ENCODE results near the gene YY1AP1. TPM values are rescaled to one million over a fixed set of nuclear protein-coding genes. Genes with fewer than 3 reads are reported as not detected.
A peak's percentile ranks its signal among the peaks of the same experiment; 100 is the strongest.
"Not testable (repeated sequence)": the region's sequence is repeated elsewhere in the genome, so short reads cannot be mapped to it uniquely, and the experiment has no call there.

Gene YY1AP1
- total RNA-seq, 1 experiment from 2014 or later: 59.3 TPM

GRCh38 chr1:155645648-155646047 is 42.9 kb downstream of the YY1AP1 start:
- TF ChIP-seq CTCF (conservative IDR thresholded peaks at IDR 0.05; ENCODE audit: low read depth, low read length) (no peak), EZH2 (IDR thresholded peaks at IDR 0.05; ENCODE audit: borderline replicate concordance, low read depth, low read length, poor library complexity, severe bottlenecking) (no peak)
- H3K27ac ChIP-seq (ENCODE audit: low read depth, low read length, poor library complexity, severe bottlenecking): peak overlapping the region; percentile 6
- peaks cover 34% of the 10 kb centered on the region for H3K9me3 ChIP-seq (ENCODE audit: low read depth, low read length, poor library complexity, severe bottlenecking)
- no peak overlapping the region for H3K4me3 ChIP-seq (ENCODE audit: low read depth, low read length, poor library complexity, severe bottlenecking)
- CTCF ChIA-PET: no interaction called here
- no peaks in the 10 kb centered on the region for H3K36me3 ChIP-seq (ENCODE audit: insufficient read depth, low read length, poor library complexity, severe bottlenecking)
- no TSS peak for BruUV-seq (replicated peaks)
- peaks cover 18% of the 10 kb centered on the region for H3K4me1 ChIP-seq (ENCODE audit: insufficient read depth, low read length, poor library complexity, severe bottlenecking)
- DNase-seq (ENCODE audit: low spot score): no peak
- intact Hi-C loops (cut with micrococcal nuclease; ENCODE audit: unreplicated experiment): loop anchor here (10.0 kb wide), 1 partner anchor 51 kb away; no protein-coding TSS in a partner anchor
- no peaks in the 10 kb centered on the region for H3K27me3 ChIP-seq (replicated peaks; ENCODE audit: insufficient read depth, low read depth, low read length, poor library complexity)
- POLR2A ChIA-PET (ENCODE audit: low non-redundant PET): no interaction called here

GRCh38 chr1:155645034-155645598 is 43.5 kb downstream of the YY1AP1 start:
- POLR2A ChIA-PET (ENCODE audit: low non-redundant PET): no interaction called here
- Histone ChIP-seq H3K36me3 (ENCODE audit: insufficient read depth, low read length, poor library complexity, severe bottlenecking) (no peaks in the 10 kb centered on the region), H3K27me3 (replicated peaks; ENCODE audit: insufficient read depth, low read depth, low read length, poor library complexity) (no peaks in the 10 kb centered on the region), H3K27ac (ENCODE audit: low read depth, low read length, poor library complexity, severe bottlenecking) (no peak overlapping the region), H3K4me3 (ENCODE audit: low read depth, low read length, poor library complexity, severe bottlenecking) (no peak overlapping the region), H3K4me1 (ENCODE audit: insufficient read depth, low read length, poor library complexity, severe bottlenecking) (peaks cover 15% of the 10 kb centered on the region), H3K9me3 (ENCODE audit: low read depth, low read length, poor library complexity, severe bottlenecking) (peaks cover 38% of the 10 kb centered on the region)
- no TSS peak for BruUV-seq (replicated peaks)
- CTCF ChIA-PET: no interaction called here
- intact Hi-C loops (cut with micrococcal nuclease; ENCODE audit: unreplicated experiment): loop anchor here (10.0 kb wide), 1 partner anchor 50 kb away; no protein-coding TSS in a partner anchor
- TF ChIP-seq CTCF (conservative IDR thresholded peaks at IDR 0.05; ENCODE audit: low read depth, low read length) (no peak), EZH2 (IDR thresholded peaks at IDR 0.05; ENCODE audit: borderline replicate concordance, low read depth, low read length, poor library complexity, severe bottlenecking) (no peak)
- no peak for DNase-seq (ENCODE audit: low spot score)

GRCh38 chr1:155643230-155643629 is 45.3 kb downstream of the YY1AP1 start:
- ChIA-PET CTCF (no interaction called here), POLR2A (ENCODE audit: low non-redundant PET) (no interaction called here)
- no peak overlapping the region for H3K4me3 ChIP-seq (ENCODE audit: low read depth, low read length, poor library complexity, severe bottlenecking)
- DNase-seq (ENCODE audit: low spot score): no peak
- peaks cover 8% of the 10 kb centered on the region for H3K4me1 ChIP-seq (ENCODE audit: insufficient read depth, low read length, poor library complexity, severe bottlenecking)
- H3K36me3 ChIP-seq (ENCODE audit: insufficient read depth, low read length, poor library complexity, severe bottlenecking): no peaks in the 10 kb centered on the region
- H3K27me3 ChIP-seq (replicated peaks; ENCODE audit: insufficient read depth, low read depth, low read length, poor library complexity): no peaks in the 10 kb centered on the region
- intact Hi-C loops (cut with micrococcal nuclease; ENCODE audit: unreplicated experiment): loop anchor here (10.0 kb wide), 1 partner anchor 48 kb away; no protein-coding TSS in a partner anchor
- TF ChIP-seq EZH2 (IDR thresholded peaks at IDR 0.05; ENCODE audit: borderline replicate concordance, low read depth, low read length, poor library complexity, severe bottlenecking) (no peak), CTCF (conservative IDR thresholded peaks at IDR 0.05; ENCODE audit: low read depth, low read length) (no peak)
- H3K9me3 ChIP-seq (ENCODE audit: low read depth, low read length, poor library complexity, severe bottlenecking): peaks cover 38% of the 10 kb centered on the region
- no peak overlapping the region for H3K27ac ChIP-seq (ENCODE audit: low read depth, low read length, poor library complexity, severe bottlenecking)
- BruUV-seq (replicated peaks): no TSS peak

GRCh38 chr1:155642559-155643180 is 45.9 kb downstream of the YY1AP1 start:
- H3K36me3 ChIP-seq (ENCODE audit: insufficient read depth, low read length, poor library complexity, severe bottlenecking); H3K4me3 ChIP-seq (ENCODE audit: low read depth, low read length, poor library complexity, severe bottlenecking); BruUV-seq (replicated peaks); CTCF ChIA-PET; H3K27me3 ChIP-seq (replicated peaks; ENCODE audit: insufficient read depth, low read depth, low read length, poor library complexity); H3K27ac ChIP-seq (ENCODE audit: low read depth, low read length, poor library complexity, severe bottlenecking); H3K4me1 ChIP-seq (ENCODE audit: insufficient read depth, low read length, poor library complexity, severe bottlenecking): not testable (repeated sequence)
- intact Hi-C loops (cut with micrococcal nuclease; ENCODE audit: unreplicated experiment): loop anchor here (10.0 kb wide), 1 partner anchor 48 kb away; no protein-coding TSS in a partner anchor
- peaks cover 38% of the 10 kb centered on the region for H3K9me3 ChIP-seq (ENCODE audit: low read depth, low read length, poor library complexity, severe bottlenecking)
- DNase-seq (ENCODE audit: low spot score): peak; percentile 36
- POLR2A ChIA-PET (ENCODE audit: low non-redundant PET): interaction anchor here (0.6 kb wide), 1 partner anchor 63 kb away, joined by 12 read pairs; no protein-coding TSS in a partner anchor

Measured in A673 (cell line).